Measurements from ENCODE around the gene RGS19. TPM values are rescaled to one million over a fixed set of nuclear protein-coding genes. Genes with fewer than 3 reads are reported as not detected.

The RGS19 gene
- polyA plus RNA-seq, 1 of the 3 experiments (the other 2 are of a cell fraction) = 20.5 TPM

GRCh38 chr20:64048402-64049044 lies 30.8 kb downstream of the RGS19 start:
- POLR2A ChIA-PET = no interaction called here
- Histone ChIP-seq H3K4me3 (ENCODE audit: low read depth in 2 of 2, low read length in 1 of 2) (no peak overlapping the region), H3K27ac (ENCODE audit: low read depth in 2 of 2, low read length in 1 of 2) (no peak overlapping the region), H3K9me2 (no peaks in the 10 kb centered on the region), H4K20me1 (ENCODE audit: insufficient read depth) (no peaks in the 10 kb centered on the region), H2AFZ (ENCODE audit: low read depth) (no peak overlapping the region), H3K36me3 (replicated peaks in 1 of 2; ENCODE audit: control insufficient read depth in 1 of 2, insufficient read depth in 2 of 2, low read length in 1 of 2) (no peaks in the 10 kb centered on the region), H3K79me2 (ENCODE audit: insufficient read depth) (no peaks in the 10 kb centered on the region), H3K9me3 (no peaks in the 10 kb centered on the region), H3K27me3 (ENCODE audit: insufficient read depth) (peaks cover 32% of the 10 kb centered on the region), H3K9ac (no peak overlapping the region), H3K4me2 (no peak overlapping the region), H3K4me1 (ENCODE audit: control insufficient read depth in 1 of 2, insufficient read depth in 2 of 2, low read depth in 1 of 2, low read length in 1 of 2) (no peaks in the 10 kb centered on the region; a peak in 1 of 4 replicates), H3F3A (replicated peaks; ENCODE audit: insufficient read depth) (peaks cover 10% of the 10 kb centered on the region)
- peak; percentile 65 for DNase-seq
- CTCF ChIA-PET = interaction anchor here (0.8 to 7.8 kb wide), 3 partner anchors 9 to 26 kb away, joined by 3 to 85 read pairs (median 3); no protein-coding TSS in a partner anchor
- TF ChIP-seq POLR2AphosphoS5 (IDR thresholded peaks at IDR 0.05; ENCODE audit: low read depth, low read length) = no peak
- TF ChIP-seq FOXM1 (IDR thresholded peaks at IDR 0.05; ENCODE audit: low read depth) = no peak
- TF ChIP-seq, protein P1, sequence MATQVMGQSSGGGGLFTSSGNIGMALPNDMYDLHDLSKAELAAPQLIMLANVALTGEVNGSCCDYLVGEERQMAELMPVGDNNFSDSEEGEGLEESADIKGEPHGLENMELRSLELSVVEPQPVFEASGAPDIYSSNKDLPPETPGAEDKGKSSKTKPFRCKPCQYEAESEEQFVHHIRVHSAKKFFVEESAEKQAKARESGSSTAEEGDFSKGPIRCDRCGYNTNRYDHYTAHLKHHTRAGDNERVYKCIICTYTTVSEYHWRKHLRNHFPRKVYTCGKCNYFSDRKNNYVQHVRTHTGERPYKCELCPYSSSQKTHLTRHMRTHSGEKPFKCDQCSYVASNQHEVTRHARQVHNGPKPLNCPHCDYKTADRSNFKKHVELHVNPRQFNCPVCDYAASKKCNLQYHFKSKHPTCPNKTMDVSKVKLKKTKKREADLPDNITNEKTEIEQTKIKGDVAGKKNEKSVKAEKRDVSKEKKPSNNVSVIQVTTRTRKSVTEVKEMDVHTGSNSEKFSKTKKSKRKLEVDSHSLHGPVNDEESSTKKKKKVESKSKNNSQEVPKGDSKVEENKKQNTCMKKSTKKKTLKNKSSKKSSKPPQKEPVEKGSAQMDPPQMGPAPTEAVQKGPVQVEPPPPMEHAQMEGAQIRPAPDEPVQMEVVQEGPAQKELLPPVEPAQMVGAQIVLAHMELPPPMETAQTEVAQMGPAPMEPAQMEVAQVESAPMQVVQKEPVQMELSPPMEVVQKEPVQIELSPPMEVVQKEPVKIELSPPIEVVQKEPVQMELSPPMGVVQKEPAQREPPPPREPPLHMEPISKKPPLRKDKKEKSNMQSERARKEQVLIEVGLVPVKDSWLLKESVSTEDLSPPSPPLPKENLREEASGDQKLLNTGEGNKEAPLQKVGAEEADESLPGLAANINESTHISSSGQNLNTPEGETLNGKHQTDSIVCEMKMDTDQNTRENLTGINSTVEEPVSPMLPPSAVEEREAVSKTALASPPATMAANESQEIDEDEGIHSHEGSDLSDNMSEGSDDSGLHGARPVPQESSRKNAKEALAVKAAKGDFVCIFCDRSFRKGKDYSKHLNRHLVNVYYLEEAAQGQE (IDR thresholded peaks at IDR 0.05; ENCODE audit: low read depth, low read length) = no peak
- TF ChIP-seq RFX5 (IDR thresholded peaks at IDR 0.05; ENCODE audit: low read length) = no peak
- no peak for TF ChIP-seq RXRA (IDR thresholded peaks at IDR 0.05; ENCODE audit: borderline replicate concordance, low read depth)
- no peak for TF ChIP-seq USF2 (IDR thresholded peaks at IDR 0.05; ENCODE audit: borderline replicate concordance, low read depth, low read length)
- no peak for TF ChIP-seq FOXJ3 (CRISPR knock-in tag; IDR thresholded peaks at IDR 0.05)
- no peak for TF ChIP-seq TEAD4 (IDR thresholded peaks at IDR 0.05; ENCODE audit: borderline replicate concordance, insufficient read depth)
- TF ChIP-seq SIN3A (IDR thresholded peaks at IDR 0.05; ENCODE audit: borderline replicate concordance, low read depth, low read length) = no peak
- no peak for TF ChIP-seq GATA2 (CRISPR knock-in tag; IDR thresholded peaks at IDR 0.05)
- no peak for TF ChIP-seq YY1 (IDR thresholded peaks at IDR 0.05; ENCODE audit: low read depth)
- WGBS (ENCODE audit: low lambda C conversion rate) = 42% methylated on average over 32 of the region's 101 CpGs

DNA sequence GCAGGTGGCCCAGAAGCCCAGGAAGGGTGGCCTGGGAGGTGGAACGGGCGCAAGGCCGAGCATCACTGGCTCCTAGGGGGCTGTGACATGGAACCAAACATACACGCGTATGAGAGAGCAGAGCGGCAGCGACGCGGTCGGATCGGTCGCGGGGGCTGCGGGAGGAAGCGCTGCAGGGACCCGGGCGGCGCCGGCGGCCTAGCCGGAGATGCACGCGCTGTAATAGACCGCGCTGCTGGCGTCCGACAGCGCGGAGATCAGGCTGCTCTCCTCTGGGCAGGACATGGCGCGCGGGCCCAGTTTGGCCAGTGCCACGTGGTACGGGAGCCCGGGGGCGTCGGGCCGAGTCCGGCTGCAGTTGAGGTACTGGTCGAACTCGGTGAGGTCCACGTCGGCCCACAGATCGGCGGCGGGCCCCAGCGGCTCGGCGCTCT lies 31.3 kb downstream of the RGS19 start:
- Histone ChIP-seq H3K9ac (no peak overlapping the region), H2AFZ (ENCODE audit: low read depth) (no peak overlapping the region), H3K27ac (ENCODE audit: low read depth in 2 of 2, low read length in 1 of 2) (no peak overlapping the region), H3K4me3 (ENCODE audit: low read depth in 2 of 2, low read length in 1 of 2) (no peak overlapping the region), H4K20me1 (ENCODE audit: insufficient read depth) (no peaks in the 10 kb centered on the region), H3K36me3 (replicated peaks in 1 of 2; ENCODE audit: control insufficient read depth in 1 of 2, insufficient read depth in 2 of 2, low read length in 1 of 2) (no peaks in the 10 kb centered on the region), H3K79me2 (ENCODE audit: insufficient read depth) (no peaks in the 10 kb centered on the region), H3K27me3 (ENCODE audit: insufficient read depth) (peaks cover 32% of the 10 kb centered on the region), H3K9me2 (no peaks in the 10 kb centered on the region), H3F3A (replicated peaks; ENCODE audit: insufficient read depth) (peaks cover 10% of the 10 kb centered on the region), H3K9me3 (no peaks in the 10 kb centered on the region), H3K4me1 (ENCODE audit: control insufficient read depth in 1 of 2, insufficient read depth in 2 of 2, low read depth in 1 of 2, low read length in 1 of 2) (no peaks in the 10 kb centered on the region; a peak in 1 of 4 replicates), H3K4me2 (no peak overlapping the region)
- 45% methylated on average over 23 of the region's 49 CpGs for WGBS (ENCODE audit: low lambda C conversion rate)
- CTCF ChIA-PET = interaction anchor here (1.4 to 1.5 kb wide), 2 partner anchors 9 to 10 kb away, joined by 3 to 9 read pairs; no protein-coding TSS in a partner anchor
- no peak for DNase-seq
- POLR2A ChIA-PET = interaction anchor here (0.6 kb wide), 1 partner anchor 66 kb away, joined by 3 read pairs; no protein-coding TSS in a partner anchor
- no peak for TF ChIP-seq PBX3 (IDR thresholded peaks at IDR 0.05)
- no peak for TF ChIP-seq JUND (IDR thresholded peaks at IDR 0.05)
- TF ChIP-seq POLR2AphosphoS5 (IDR thresholded peaks at IDR 0.05; ENCODE audit: low read depth, low read length) = no peak
- TF ChIP-seq RXRA (IDR thresholded peaks at IDR 0.05; ENCODE audit: borderline replicate concordance, low read depth) = no peak
- no peak for TF ChIP-seq TEAD4 (IDR thresholded peaks at IDR 0.05; ENCODE audit: borderline replicate concordance, insufficient read depth)
- TF ChIP-seq ELF1 (IDR thresholded peaks at IDR 0.05) = no peak
- TF ChIP-seq SIN3A (IDR thresholded peaks at IDR 0.05; ENCODE audit: borderline replicate concordance, low read depth, low read length) = no peak
- no peak for TF ChIP-seq MXI1 (IDR thresholded peaks at IDR 0.05; ENCODE audit: low read depth, low read length)
- TF ChIP-seq, protein P2, sequence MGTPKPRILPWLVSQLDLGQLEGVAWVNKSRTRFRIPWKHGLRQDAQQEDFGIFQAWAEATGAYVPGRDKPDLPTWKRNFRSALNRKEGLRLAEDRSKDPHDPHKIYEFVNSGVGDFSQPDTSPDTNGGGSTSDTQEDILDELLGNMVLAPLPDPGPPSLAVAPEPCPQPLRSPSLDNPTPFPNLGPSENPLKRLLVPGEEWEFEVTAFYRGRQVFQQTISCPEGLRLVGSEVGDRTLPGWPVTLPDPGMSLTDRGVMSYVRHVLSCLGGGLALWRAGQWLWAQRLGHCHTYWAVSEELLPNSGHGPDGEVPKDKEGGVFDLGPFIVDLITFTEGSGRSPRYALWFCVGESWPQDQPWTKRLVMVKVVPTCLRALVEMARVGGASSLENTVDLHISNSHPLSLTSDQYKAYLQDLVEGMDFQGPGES (IDR thresholded peaks at IDR 0.05; ENCODE audit: low read depth, low read length) = no peak
- no peak for TF ChIP-seq SMC3 (IDR thresholded peaks at IDR 0.05; ENCODE audit: low read depth, low read length)
- TF ChIP-seq USF2 (IDR thresholded peaks at IDR 0.05; ENCODE audit: borderline replicate concordance, low read depth, low read length) = no peak
- no peak for TF ChIP-seq FOXM1 (IDR thresholded peaks at IDR 0.05; ENCODE audit: low read depth)
- TF ChIP-seq EP300 (IDR thresholded peaks at IDR 0.05; ENCODE audit: borderline replicate concordance in 1 of 2, low read depth in 1 of 2, low read length in 1 of 2) = no peak

Measured in SK-N-SH (cell line).